MM.1S (cell line): ENCODE measurements around the gene EFL1.

Source experiments
- DNase-seq: peaks from one replicate; pipeline ENCODE4 v3.0.0-alpha.2; 2015
- H2AFZ ChIP-seq: fragments of 300-600 bp; sonication (generic); 2 replicates; pipeline ENCODE4 v1.6.0; 2016; ENCODE audit warnings: antibody characterized with exemption, low read length
- H3F3A ChIP-seq: fragments of 300-600 bp; sonication (generic); 2 replicates; pipeline ENCODE4 v1.6.1; 2016; ENCODE audit warnings: mild to moderate bottlenecking, antibody characterized with exemption, low read length, moderate library complexity, mixed read lengths; ENCODE audit not compliant: insufficient read depth
- H3K27ac ChIP-seq: fragments of 300-600 bp; sonication (generic); 2 replicates; pipeline ENCODE4 v1.5.1; 2016; ENCODE audit warnings: mild to moderate bottlenecking, low read length
- H3K27me3 ChIP-seq: fragments of 300-600 bp; sonication (generic); replicated peaks from 2 replicates; pipeline ENCODE4 v1.6.0; 2016; ENCODE audit warnings: low read length; ENCODE audit not compliant: insufficient read depth
- H3K36me3 ChIP-seq: fragments of 300-600 bp; sonication (generic); replicated peaks from 2 replicates; pipeline ENCODE4 v1.6.1; 2016; ENCODE audit warnings: mild to moderate bottlenecking, low read length, mixed read lengths; ENCODE audit not compliant: insufficient read depth
- H3K4me1 ChIP-seq: fragments of 300-600 bp; sonication (generic); 2 replicates; pipeline ENCODE4 v1.6.1; 2016; ENCODE audit warnings: low read length, mixed read lengths
- H3K4me2 ChIP-seq: fragments of 300-600 bp; sonication (generic); 2 replicates; pipeline ENCODE4 v1.6.0; 2016; ENCODE audit warnings: low read depth, low read length
- H3K4me3 ChIP-seq: fragments of 300-600 bp; sonication (generic); 2 replicates; pipeline ENCODE4 v1.5.1; 2016; ENCODE audit warnings: low read length, mixed read lengths
- H3K79me2 ChIP-seq: fragments of 300-600 bp; sonication (generic); 2 replicates; pipeline ENCODE4 v1.6.1; 2016; ENCODE audit warnings: mixed run types, low read length, mixed read lengths
- H3K9ac ChIP-seq: fragments of 300-600 bp; sonication (generic); 2 replicates; pipeline ENCODE4 v1.6.1; 2016; ENCODE audit warnings: low read length, mixed read lengths
- H3K9me2 ChIP-seq: fragments of 300-600 bp; sonication (generic); replicated peaks from 2 replicates; pipeline ENCODE4 v1.6.1; 2016; ENCODE audit warnings: mild to moderate bottlenecking, low read length, mixed read lengths; ENCODE audit not compliant: insufficient read depth
- H3K9me3 ChIP-seq: fragments of 300-600 bp; sonication (generic); replicated peaks from 2 replicates; pipeline ENCODE4 v1.6.1; 2016; ENCODE audit warnings: mild to moderate bottlenecking, low read length, mixed read lengths; ENCODE audit not compliant: insufficient read depth
- H4K20me1 ChIP-seq: fragments of 300-600 bp; sonication (generic); 2 replicates; pipeline ENCODE4 v1.6.1; 2016; ENCODE audit warnings: mild to moderate bottlenecking, low read length, moderate library complexity, mixed read lengths; ENCODE audit not compliant: insufficient read depth
- EZH2 ChIP-seq: fragments of 300-600 bp; sonication (generic); optimal IDR thresholded peaks from 2 replicates; pipeline ENCODE3; 2017; ENCODE audit warnings: low read depth, mild to moderate bottlenecking, antibody characterized with exemption, low read length, mixed read lengths
- EZH2phosphoT487 ChIP-seq: fragments of 300-600 bp; sonication (generic); IDR thresholded peaks from 2 replicates; pipeline ENCODE4 v1.6.1; 2018; ENCODE audit warnings: antibody characterized with exemption, low read length
- TF ChIP-seq, protein P1 (sequence below): fragments of 300-600 bp; sonication (generic); IDR thresholded peaks from 2 replicates; pipeline ENCODE4 v1.5.1; 2016; ENCODE audit warnings: antibody characterized with exemption, low read length, mixed read lengths

Gene EFL1

DNA sequence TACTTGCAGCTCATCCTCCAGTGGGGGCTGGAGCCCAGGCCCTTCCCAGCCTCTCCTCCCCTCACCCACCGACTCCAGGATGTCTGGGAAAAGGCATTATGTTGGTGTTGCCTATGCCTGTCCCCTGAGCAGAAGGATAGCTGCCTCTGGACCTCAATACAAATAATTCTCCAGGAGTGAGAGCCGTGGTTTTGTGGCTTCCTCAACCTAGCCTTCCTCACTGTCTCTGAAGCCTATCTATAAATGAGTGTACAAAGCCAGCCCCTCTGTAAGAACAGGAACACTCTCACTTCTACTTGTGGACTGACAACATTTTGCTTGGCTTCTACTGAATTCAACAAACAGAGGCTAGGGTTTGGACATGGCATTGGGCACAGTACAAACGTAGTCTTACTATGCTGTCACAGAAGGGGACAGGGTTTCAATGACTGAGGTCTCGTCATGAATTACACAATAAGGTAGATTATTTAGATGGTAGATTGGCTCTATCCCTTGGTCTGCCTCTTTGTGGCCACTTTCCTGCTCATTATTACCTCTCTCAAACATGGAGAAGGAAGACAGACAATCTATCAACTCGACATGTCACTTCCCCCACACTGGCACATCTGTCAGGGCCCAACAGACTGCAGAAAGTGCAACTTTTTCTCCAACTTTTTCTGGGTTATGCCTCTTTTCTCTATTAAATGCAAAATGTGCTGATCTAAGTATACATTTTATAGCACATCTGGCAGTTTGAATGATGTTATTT, 134.0 kb downstream of the EFL1 start:
- TF ChIP-seq, protein P1, sequence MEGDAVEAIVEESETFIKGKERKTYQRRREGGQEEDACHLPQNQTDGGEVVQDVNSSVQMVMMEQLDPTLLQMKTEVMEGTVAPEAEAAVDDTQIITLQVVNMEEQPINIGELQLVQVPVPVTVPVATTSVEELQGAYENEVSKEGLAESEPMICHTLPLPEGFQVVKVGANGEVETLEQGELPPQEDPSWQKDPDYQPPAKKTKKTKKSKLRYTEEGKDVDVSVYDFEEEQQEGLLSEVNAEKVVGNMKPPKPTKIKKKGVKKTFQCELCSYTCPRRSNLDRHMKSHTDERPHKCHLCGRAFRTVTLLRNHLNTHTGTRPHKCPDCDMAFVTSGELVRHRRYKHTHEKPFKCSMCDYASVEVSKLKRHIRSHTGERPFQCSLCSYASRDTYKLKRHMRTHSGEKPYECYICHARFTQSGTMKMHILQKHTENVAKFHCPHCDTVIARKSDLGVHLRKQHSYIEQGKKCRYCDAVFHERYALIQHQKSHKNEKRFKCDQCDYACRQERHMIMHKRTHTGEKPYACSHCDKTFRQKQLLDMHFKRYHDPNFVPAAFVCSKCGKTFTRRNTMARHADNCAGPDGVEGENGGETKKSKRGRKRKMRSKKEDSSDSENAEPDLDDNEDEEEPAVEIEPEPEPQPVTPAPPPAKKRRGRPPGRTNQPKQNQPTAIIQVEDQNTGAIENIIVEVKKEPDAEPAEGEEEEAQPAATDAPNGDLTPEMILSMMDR: no peak
- TF ChIP-seq EZH2 (no peak), EZH2phosphoT487 (no peak)
- Histone ChIP-seq H3K4me3 (no peak overlapping the region), H3K36me3 (no peaks in the 10 kb centered on the region), H3K9me3 (no peaks in the 10 kb centered on the region), H3K27me3 (no peaks in the 10 kb centered on the region), H3K9me2 (no peaks in the 10 kb centered on the region), H3K4me2 (no peak overlapping the region), H3F3A (no peaks in the 10 kb centered on the region), H4K20me1 (no peaks in the 10 kb centered on the region), H3K4me1 (0 out of 2 replicates have a peak, but pooled peaks cover 3% of the 10 kb centered on the region), H2AFZ (no peak overlapping the region), H3K27ac (no peak overlapping the region), H3K9ac (no peak overlapping the region), H3K79me2 (no peaks in the 10 kb centered on the region)
- DNase-seq: no peak

GRCh38 chr15:82127581-82127980, 135.0 kb downstream of the EFL1 start:
- no peak overlapping the region for H3K27ac ChIP-seq
- TF ChIP-seq, protein P1: no peak
- no peak for TF ChIP-seq EZH2
- no peak for TF ChIP-seq EZH2phosphoT487
- H3K4me3 ChIP-seq: no peak overlapping the region
- H2AFZ ChIP-seq: no peak overlapping the region
- H3K9ac ChIP-seq: no peak overlapping the region
- no peaks in the 10 kb centered on the region for H3K79me2 ChIP-seq
- H3K9me3 ChIP-seq: no peaks in the 10 kb centered on the region
- no peaks in the 10 kb centered on the region for H3K36me3 ChIP-seq
- 0 out of 2 replicates have a peak, but pooled peaks cover 3% of the 10 kb centered on the region for H3K4me1 ChIP-seq
- DNase-seq: no peak
- no peaks in the 10 kb centered on the region for H4K20me1 ChIP-seq
- H3K9me2 ChIP-seq: no peaks in the 10 kb centered on the region
- no peaks in the 10 kb centered on the region for H3K27me3 ChIP-seq
- no peak overlapping the region for H3K4me2 ChIP-seq
- H3F3A ChIP-seq: no peaks in the 10 kb centered on the region

GRCh38 chr15:82126346-82126745, 136.2 kb downstream of the EFL1 start:
- no peak overlapping the region for H3K4me2 ChIP-seq
- H3K27me3 ChIP-seq: no peaks in the 10 kb centered on the region
- no peaks in the 10 kb centered on the region for H3K9me3 ChIP-seq
- DNase-seq: no peak
- H3K4me3 ChIP-seq: no peak overlapping the region
- no peak overlapping the region for H3K9ac ChIP-seq
- H3K36me3 ChIP-seq: no peaks in the 10 kb centered on the region
- TF ChIP-seq EZH2: no peak
- TF ChIP-seq, protein P1: no peak
- no peak for TF ChIP-seq EZH2phosphoT487
- no peaks in the 10 kb centered on the region for H4K20me1 ChIP-seq
- H3K27ac ChIP-seq: no peak overlapping the region
- H3K4me1 ChIP-seq: 0 out of 2 replicates have a peak, but pooled peaks cover 3% of the 10 kb centered on the region
- no peak overlapping the region for H2AFZ ChIP-seq
- no peaks in the 10 kb centered on the region for H3F3A ChIP-seq
- H3K9me2 ChIP-seq: no peaks in the 10 kb centered on the region
- H3K79me2 ChIP-seq: no peaks in the 10 kb centered on the region
